CD4-positive, alpha-beta T cell treated with Interleukin-4 for 4 hours (primary cell): ENCODE results near the gene HEMGN.
A peak's percentile ranks its signal among the peaks of the same experiment; 100 is the strongest.
"Not testable (repeated sequence)": the region's sequence is repeated elsewhere in the genome, so short reads cannot be mapped to it uniquely, and the experiment has no call there.

ENCODE experiments used
- DNase-seq: peaks from one replicate; pipeline ENCODE4 v3.0.0-alpha.2; 2020

The HEMGN gene, protein sequence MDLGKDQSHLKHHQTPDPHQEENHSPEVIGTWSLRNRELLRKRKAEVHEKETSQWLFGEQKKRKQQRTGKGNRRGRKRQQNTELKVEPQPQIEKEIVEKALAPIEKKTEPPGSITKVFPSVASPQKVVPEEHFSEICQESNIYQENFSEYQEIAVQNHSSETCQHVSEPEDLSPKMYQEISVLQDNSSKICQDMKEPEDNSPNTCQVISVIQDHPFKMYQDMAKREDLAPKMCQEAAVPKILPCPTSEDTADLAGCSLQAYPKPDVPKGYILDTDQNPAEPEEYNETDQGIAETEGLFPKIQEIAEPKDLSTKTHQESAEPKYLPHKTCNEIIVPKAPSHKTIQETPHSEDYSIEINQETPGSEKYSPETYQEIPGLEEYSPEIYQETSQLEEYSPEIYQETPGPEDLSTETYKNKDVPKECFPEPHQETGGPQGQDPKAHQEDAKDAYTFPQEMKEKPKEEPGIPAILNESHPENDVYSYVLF

GRCh38 chr9:97938081-97938644, at the start of gene HEMGN:
TSS of gene HEMGN (minus strand) at chr9:97938172. CDS start at chr9:97938136, 36 bp downstream.
- DNase-seq = peak; percentile 57

DNA sequence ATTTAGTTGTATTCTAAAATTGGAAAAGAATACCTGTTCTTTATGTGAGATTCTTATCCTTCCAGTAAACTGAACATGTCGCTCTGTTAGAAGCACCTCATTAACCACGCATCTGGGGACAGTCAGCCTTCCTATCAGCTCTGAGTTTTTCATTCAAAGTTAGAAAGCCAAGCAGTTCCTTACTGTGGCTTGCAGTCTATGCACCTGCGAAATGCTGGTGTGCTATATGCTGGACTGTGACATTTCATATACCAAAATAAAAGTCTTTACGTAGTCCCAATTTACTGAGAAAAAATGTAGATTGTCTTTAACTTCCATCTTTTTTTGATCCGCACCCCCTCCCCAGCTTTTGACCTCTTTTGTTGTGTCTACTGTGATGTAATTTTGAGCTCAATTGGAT, 49.5 kb upstream of the HEMGN start:
- no peak for DNase-seq

DNA sequence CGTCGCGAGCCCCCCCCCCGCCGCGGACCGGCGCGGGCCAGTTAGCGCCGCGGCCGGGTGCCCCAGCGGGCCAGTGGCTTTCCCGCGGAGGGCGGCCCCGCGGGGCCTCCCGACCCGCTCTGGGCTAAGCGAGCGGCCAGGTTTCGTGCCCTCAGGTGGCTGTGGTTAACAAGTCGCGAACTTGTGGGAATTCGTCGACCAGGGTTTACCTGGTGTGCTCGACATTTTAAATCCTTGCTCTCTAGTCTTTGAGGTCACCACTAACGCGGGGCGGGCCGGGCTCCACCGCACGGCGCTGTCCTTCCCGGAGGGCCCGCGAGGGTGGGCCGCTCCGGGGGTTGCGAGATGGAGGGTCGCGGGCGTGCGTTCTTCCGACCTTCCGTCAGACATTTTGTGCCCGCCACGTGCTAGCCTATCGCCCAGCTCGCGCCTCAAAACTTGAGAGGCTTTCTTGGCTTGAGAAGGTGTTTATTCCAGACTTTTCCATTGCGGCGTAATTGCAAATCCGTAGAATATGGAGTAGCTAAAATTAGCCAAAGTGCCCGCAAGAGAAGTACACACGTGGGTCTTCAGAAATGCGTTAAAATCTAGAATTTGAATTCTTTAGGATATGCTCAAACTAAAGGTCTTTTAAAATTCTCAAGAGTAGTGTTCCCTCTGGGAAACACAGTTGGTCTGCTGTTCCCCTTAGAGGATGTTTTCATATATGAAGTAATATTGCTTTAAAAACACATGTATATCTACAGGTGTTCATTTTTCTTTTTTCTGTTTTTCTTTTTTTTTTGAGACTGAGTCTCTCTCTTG, 47.3 kb upstream of the HEMGN start:
- DNase-seq = peak; percentile 47

DNA sequence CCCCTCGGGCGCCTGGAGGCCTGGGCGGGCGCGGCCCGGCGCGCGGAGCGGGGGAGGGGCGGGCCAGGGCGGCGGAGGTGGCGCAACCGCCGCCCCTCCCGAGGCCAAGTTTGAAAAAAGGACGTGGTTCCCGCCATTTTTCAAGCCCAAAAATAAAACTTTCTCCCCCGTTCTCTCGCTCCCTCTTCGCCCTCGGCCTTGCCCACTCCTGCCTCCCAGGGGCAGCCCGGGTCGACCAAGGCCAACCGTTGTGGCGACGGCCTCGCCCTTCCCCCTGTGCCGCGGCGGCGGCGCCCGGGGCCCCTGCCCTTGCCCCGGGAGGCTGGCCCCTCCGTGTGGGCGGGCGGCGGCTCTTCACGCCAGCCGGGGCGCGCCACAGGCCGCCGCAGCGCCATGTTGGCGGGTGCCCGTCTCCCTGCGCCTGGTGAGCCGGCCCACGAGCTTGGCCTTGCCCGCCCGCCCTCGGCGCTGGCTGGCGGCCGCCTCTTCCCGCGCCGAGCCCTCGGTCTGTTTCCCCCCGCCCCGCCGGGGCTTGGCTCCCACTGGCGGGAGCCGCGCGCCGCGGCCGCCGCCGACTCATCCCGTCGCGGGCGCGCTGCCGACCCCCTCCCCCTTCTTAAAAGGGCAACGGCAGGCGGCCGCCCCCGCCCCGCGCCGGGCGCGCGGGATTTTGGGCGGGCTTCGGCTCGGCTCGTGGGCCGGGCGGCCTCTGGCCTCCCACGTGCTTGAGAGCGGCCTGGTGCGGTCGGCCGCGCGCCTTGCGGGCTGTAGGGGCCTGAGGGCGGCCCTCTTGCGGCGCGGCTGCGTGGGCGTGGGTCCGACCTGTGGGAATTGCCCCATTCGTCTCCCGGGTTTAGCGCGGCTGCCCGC, 46.5 kb upstream of the HEMGN start:
- peak; percentile 80 for DNase-seq

DNA sequence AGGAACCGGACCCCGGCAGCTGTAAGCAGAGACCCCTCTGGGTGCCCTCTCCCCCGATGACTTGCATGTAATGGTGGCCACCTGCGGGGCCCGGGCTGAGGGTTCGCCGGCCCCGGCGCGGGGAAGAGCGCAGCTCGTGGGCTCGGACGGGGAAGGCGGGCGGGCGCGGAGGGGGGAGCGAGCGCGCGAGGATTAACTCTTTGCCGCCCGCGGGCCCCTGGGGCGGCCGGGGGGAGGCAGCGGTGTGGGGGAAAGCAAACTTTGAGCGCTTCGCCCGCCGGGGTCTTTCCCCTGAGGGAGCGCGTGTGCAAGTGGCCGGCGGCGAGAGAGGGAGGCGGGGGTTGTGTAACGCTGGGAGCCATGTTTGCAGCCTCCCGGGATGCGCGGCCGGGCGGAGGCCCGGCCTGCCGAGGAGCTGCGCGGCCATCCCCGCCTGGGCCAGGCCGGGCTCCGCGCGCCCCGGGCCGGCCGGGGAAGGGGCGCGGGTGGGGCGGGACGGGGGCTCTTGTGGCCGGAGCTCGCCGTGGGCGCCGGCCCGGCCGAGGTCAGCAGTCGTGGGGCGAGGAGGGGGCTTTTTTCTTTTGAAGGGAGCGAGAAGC, 45.7 kb upstream of the HEMGN start:
- peak; percentile 52 for DNase-seq

DNA sequence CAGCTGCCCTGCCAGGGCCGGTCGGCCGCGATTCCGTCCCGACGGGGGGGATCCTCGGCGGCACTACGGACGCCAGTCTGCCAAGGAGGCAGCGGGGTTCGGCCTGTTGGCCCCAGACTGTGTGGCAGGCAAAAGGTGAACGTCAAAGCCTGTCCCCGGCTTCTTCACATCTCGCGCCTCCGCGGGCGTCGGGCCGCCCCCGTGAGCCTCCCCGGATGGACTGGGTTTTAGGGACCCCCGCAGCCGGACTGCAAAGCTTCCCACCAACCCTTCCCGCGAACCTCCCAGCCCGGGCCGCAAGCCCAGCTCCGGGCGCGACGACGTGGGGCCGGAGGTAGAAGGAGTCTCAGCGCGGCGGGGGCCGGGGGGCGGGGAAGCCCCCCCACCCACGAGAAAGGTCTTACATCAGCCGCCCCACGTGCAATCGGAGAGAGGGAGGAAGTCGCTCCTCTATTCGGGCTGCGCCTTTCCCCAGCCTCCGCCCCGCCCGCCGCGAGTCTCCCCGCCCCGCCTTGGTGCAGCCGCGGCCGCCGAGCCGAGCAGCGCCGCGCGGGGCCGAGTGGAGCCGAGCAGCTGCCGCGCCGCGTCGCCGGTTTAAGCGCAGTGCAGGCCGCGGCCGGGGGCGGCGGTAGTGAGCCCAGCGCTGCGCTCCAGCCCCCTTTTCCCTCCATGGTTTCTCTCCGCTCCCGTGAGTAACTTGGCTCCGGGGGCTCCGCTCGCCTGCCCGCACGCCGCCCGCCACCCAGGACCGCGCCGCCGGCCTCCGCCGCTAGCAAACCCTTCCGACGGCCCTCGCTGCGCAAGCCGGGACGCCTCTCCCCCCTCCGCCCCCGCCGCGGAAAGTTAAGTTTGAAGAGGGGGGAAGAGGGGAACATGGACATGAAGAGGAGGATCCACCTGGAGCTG, 45.0 kb upstream of the HEMGN start, which contains the start of gene ANP32B:
Gene ANP32B (plus strand): TSS at position 659 of the 906 bp plus-strand sequence. CDS start 215 bp downstream, at position 874.
- DNase-seq = peak; percentile 93

- no peak for DNase-seq
Measured at GRCh38 chr9:97981846-97982682, 44.1 kb upstream of the HEMGN start.

DNA sequence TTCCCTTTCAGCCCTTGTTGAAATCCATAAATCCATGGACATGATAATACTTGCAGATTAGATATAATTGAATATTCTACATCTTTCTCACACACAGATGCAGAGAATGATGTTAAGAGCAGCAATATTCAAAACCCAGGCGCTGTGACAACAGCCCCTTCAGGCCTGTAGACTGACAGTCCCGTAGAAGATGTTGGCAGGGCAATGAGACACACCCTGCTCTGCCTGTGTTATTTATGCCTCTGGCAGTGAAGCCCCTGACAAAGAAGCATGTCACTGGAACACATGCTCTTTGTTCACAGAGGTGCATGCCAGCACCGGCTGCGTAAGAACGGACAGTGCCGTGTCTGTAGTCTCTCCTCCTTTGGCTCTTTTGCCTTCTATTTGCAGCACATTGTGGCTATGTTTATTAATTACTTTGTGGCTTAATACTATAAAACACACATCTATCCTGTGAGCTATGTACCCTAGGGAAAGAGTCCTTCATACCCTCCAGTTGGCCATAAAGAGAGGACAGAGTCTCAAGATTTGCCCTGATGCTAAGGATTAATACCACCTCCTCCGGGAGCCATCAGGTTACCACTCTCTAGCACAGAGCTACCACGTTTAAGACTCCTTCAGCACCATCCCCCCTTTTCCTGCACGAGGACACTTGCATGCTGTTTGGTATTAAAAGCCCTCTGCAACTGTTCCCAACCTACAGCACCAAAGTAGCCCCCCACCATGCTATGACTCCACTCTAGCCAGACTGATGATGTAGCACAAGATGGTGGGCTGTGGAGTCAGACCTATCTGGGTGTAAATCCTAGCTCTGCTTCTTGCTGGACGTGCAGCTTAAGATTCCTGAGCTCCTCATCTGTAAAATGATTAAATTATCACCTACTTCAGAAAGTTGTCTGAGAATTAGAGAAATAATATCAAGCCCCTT, 43.2 kb upstream of the HEMGN start:
- DNase-seq = no peak

GRCh38 chr9:97980479-97980803, 42.5 kb upstream of the HEMGN start:
- DNase-seq = no peak

GRCh38 chr9:97979788-97980478, 42.0 kb upstream of the HEMGN start:
- DNase-seq = no peak

DNA sequence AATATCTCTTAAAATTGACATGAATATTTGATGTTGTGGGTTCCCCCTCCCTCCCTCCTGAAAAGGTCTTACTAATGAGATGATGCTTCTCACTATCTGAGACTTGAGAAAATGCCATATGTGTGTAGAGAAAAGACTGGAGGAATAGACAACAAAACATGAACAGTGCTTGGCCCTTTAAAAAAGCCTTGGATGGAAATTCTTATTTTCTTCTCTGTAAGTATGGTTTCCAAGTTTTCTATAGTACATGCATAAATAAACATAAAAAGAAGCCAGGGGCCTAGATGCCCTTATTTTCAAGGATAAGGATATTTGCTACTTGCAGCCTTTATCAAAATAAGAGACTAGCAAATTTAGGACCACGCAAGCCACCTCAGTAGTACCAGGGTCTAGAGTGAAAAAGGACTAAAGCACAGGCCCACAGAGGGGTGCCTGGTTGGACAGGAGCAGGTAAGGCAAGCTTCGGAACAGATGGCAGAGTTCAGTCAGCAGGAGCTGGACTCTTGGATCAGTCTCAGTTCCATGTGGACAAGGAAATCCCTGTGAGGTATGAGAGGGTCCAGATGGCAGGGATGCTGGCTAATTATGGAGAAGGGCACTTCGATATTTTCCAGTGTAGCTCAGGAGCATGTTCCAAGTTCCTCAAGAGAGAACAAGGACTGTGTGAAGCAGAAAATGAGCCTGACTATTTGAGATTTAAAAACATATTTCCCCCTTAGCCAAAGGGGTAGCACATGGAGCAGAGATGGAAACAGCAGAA, 40.6 kb upstream of the HEMGN start:
- no peak for DNase-seq

GRCh38 chr9:97976633-97977032, 38.7 kb upstream of the HEMGN start:
- DNase-seq = not testable (repeated sequence)

DNA sequence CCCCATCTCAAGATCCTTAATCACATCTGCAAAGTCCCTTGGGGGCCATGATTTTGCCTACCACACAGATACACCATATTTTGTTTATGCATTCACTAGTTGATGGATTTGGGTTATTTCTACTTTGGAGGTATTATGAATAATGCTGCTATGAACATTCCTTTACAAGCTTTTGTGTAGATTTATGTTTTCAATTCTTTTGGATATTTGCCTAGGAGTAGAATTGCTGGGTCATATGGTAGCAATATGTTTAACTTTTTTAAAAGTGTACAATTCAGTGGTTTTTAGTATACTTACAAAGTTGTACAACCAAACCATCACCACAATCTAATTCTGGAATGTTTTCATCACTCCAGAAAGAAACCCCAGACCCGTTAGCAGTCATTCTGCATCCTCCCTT, 37.4 kb upstream of the HEMGN start:
- no peak for DNase-seq

GRCh38 chr9:97972753-97973152, 34.8 kb upstream of the HEMGN start:
- no peak for DNase-seq

GRCh38 chr9:97970165-97970564, 32.2 kb upstream of the HEMGN start:
- no peak for DNase-seq

DNA sequence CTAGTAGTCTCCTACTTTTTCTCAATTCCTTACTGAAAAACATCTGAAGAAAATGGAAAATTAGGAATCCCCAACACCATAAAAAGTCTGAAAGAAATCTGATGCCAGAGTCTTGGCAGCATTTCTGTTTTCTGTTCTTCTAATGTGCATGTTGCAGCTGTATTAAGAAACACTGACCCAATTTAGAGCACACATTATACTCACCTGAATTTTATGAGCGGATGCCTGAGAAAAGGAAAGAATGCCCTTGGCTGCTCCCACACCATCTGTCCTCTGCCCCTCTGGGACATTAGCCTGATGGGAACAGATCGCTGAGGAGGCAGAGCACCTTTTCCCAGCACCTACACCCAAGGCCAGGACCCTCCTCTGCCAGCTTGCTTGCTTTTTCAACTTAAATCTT, 31.0 kb upstream of the HEMGN start:
- no peak for DNase-seq

DNA sequence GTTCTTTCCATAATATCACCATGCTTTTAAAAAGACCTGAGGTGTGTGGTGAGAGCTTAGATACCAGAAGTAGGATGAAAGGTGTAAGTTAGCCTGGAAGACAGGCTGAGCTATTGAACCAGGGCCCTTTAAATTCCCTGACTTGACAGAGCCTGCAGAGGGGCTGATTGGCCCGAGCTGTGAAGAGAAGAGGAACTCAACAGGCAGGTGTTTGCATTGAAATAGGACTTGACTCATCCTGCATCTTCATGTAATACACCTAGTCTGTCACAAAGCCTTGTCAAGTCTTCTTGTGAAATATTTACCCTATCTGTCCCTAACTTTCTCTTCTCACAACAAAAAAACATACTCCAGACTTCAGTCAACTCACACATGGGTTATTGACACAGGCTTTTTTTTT, 28.5 kb upstream of the HEMGN start:
- no peak for DNase-seq

- no peak for DNase-seq
Measured at GRCh38 chr9:97964901-97965300, 26.9 kb upstream of the HEMGN start.
